GM19099 (cell line): ENCODE data around the gene SERINC5.

Experiments used
- POLR2A ChIP-seq: IDR thresholded peaks from 3 replicates; pipeline ENCODE4 v1.6.1; 2011; ENCODE audit warnings: low read depth; ENCODE audit not compliant: insufficient read length; ENCODE audit errors: extremely low read depth

The SERINC5 gene

GRCh38 chr5:80174790-80175189, 81.1 kb downstream of the SERINC5 start:
- TF ChIP-seq POLR2A = no peak

- no peak for TF ChIP-seq POLR2A
Observed at GRCh38 chr5:80172067-80172695, 83.7 kb downstream of the SERINC5 start.

GRCh38 chr5:80170117-80170535, 85.7 kb downstream of the SERINC5 start:
- no peak for TF ChIP-seq POLR2A

GRCh38 chr5:80168388-80169028, 87.3 kb downstream of the SERINC5 start:
- no peak for TF ChIP-seq POLR2A

- TF ChIP-seq POLR2A = no peak
Observed at GRCh38 chr5:80165452-80165851, 90.4 kb downstream of the SERINC5 start.

- no peak for TF ChIP-seq POLR2A
Observed at GRCh38 chr5:80161165-80161564, 94.7 kb downstream of the SERINC5 start.

- TF ChIP-seq POLR2A = no peak
Observed at GRCh38 chr5:80160242-80160641, 95.6 kb downstream of the SERINC5 start.

- no peak for TF ChIP-seq POLR2A
Observed at GRCh38 chr5:80159133-80159815, 96.6 kb downstream of the SERINC5 start.

- TF ChIP-seq POLR2A = no peak
Observed at GRCh38 chr5:80156156-80156555, 99.7 kb downstream of the SERINC5 start.

- no peak for TF ChIP-seq POLR2A
Observed at GRCh38 chr5:80154749-80155148, 101.1 kb downstream of the SERINC5 start.

GRCh38 chr5:80153586-80154126, 102.2 kb downstream of the SERINC5 start:
- no peak for TF ChIP-seq POLR2A

- no peak for TF ChIP-seq POLR2A
Observed at GRCh38 chr5:80152778-80153177, 103.1 kb downstream of the SERINC5 start.

GRCh38 chr5:80151890-80152289, 104.0 kb downstream of the SERINC5 start:
- no peak for TF ChIP-seq POLR2A

- TF ChIP-seq POLR2A = no peak
Observed at GRCh38 chr5:80150731-80151130, 105.1 kb downstream of the SERINC5 start.

GRCh38 chr5:80149161-80149609, 106.7 kb downstream of the SERINC5 start:
- TF ChIP-seq POLR2A = no peak
